ENCODE measurements around the gene DCLK2.
A peak's percentile ranks its signal among the peaks of the same experiment; 100 is the strongest.

Gene DCLK2

DNA sequence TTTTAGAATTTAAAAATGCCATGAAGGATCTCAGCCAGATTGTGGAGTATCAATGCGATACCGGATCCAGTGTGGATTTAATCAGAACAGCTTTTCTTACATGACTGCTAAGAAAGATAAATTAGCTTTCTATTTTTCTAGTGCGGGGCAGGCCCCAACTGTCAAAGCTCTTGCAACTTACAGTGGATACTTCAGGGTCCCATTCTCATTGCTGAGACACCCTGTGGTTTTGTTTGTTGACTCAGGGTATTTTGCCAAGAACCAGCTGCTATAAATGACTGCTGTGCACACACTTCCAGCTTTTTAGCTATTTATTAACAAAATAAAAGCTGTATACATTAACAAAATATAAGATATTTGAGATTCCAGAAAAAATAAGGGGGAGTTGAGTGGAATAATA lies 166.4 kb downstream of the DCLK2 start:
- in situ Hi-C loops (cut with HindIII; ENCODE audit: low pct_ligation_motif_present, low pct_unique_long_range_greater_than_20kb, low sequenced_read_pairs): no loop called here
- peak; percentile 69 for DNase-seq

DNA sequence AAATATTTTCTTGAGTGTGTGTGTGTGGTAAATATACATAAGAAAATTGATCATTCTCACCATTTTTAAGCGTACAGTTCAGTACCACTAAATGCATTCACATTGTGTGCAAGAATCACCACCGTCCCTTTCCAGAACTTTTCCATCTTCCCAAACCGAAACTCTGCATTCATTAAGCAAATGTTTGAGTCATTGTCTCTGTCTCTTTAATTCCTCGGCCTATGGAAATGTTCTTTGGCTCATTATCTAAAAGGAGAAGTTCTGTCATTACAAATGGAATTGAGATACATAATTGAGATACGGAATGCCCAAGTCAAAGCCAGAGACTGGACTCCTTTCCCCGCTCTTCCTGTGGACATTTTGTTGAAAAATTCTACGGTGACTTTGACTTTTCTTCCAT lies 168.9 kb downstream of the DCLK2 start:
- DNase-seq: no peak
- in situ Hi-C loops (cut with HindIII; ENCODE audit: low pct_ligation_motif_present, low pct_unique_long_range_greater_than_20kb, low sequenced_read_pairs): no loop called here

DNA sequence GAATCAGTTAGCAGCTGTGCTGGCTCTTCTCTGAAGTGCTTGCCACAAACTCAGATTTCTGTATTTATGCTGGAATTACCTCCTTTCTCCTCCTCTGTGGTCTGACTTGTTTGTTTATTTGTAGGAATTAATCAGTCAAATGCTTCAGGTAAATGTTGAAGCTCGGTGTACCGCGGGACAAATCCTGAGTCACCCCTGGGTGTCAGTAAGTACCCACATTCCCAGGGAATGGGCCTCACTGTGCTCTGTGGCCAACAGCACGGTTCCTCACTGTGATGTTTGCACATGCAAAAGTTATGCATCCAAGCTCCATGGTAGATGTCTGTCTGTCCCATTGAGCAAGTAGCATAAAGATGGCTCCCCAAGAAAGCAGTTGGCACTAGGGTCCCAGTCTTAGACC lies 169.9 kb downstream of the DCLK2 start:
- DNase-seq: no peak
- in situ Hi-C loops (cut with HindIII; ENCODE audit: low pct_ligation_motif_present, low pct_unique_long_range_greater_than_20kb, low sequenced_read_pairs): no loop called here

DNA sequence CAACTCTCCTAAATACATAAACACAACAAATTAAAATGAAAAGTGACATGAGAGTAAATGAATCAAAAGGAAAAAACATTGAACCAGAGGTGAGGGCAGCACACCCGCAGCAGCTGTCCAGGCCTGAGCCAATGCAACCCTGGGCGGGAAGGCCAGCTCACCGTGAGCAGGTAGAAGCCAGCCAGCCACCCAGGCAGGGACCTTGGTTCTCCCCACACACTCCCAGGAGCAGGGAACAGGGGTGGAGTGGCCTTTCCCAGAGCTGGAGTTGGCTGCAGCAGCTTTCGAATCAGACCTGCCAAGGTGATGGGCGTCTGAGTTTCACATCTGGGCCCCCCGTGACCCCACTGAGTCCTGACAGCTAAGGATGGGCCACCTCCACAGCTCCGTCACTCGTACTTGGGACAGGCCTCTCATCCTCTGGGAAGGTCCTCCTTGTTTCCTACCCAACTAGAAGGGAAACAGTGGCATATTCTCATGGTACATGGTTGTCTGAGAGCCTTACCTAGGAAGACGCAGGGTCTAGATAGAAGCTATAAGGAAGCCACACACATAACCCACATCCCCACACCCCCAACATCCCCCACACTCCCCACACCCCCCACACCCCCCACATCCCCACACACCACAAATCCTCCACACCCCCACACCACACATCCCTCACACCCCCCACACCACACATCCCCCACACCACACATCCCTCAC lies 172.2 kb downstream of the DCLK2 start:
- in situ Hi-C loops (cut with HindIII; ENCODE audit: low pct_ligation_motif_present, low pct_unique_long_range_greater_than_20kb, low sequenced_read_pairs): no loop called here
- DNase-seq: no peak

DNA sequence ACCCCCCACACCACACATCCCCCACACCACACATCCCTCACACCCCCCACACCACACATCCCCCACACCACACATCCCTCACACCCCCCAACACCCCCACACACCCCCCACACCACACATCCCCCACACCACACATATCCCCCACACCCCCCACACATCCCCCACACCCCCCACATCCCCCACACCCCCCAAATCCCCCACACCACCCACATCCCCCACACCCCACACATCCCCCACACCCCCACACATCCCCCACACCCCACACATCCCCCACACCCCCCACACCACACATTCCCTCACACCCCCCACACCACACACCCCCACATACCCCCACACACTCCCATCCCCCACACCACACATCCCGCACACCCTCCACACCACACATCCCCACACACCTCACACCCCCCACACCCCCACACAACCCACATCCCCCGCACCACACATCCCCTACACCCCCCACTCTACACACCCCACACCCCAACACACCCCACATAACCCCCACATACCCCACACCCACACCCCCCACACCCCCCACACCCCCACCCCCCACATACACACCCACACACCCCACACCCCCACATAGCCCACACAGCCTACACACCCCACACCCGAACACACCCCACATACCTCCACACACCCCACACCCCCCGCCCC lies 172.9 kb downstream of the DCLK2 start:
- in situ Hi-C loops (cut with HindIII; ENCODE audit: low pct_ligation_motif_present, low pct_unique_long_range_greater_than_20kb, low sequenced_read_pairs): no loop called here
- DNase-seq: no peak

GRCh38 chr4:150251752-150252190 lies 173.5 kb downstream of the DCLK2 start:
- in situ Hi-C loops (cut with HindIII; ENCODE audit: low pct_ligation_motif_present, low pct_unique_long_range_greater_than_20kb, low sequenced_read_pairs): no loop called here
- no peak for DNase-seq

DNA sequence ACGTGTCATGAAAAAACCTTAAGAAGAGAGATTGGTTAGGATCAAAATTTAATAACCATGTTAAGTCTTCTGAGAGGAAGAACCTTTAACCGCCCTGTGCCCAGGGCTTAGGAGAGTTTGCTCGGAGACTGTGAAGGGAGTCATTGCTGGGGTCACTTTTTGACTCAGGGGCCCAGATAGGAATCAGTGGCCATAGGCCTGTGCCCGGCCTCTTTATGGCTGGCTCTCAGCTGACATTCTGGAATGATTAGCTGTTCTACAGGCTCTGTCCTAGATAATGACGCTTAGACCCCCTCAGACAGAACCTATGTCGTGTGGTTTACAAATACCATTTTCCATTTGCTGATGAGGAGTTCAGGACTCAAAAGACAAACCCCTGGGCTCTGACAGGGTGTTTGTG lies 174.1 kb downstream of the DCLK2 start:
- no peak for DNase-seq
- in situ Hi-C loops (cut with HindIII; ENCODE audit: low pct_ligation_motif_present, low pct_unique_long_range_greater_than_20kb, low sequenced_read_pairs): no loop called here

GRCh38 chr4:150252741-150253140 lies 174.5 kb downstream of the DCLK2 start:
- DNase-seq: no peak
- in situ Hi-C loops (cut with HindIII; ENCODE audit: low pct_ligation_motif_present, low pct_unique_long_range_greater_than_20kb, low sequenced_read_pairs): no loop called here

- DNase-seq: no peak
- in situ Hi-C loops (cut with HindIII; ENCODE audit: low pct_ligation_motif_present, low pct_unique_long_range_greater_than_20kb, low sequenced_read_pairs): no loop called here
Observed at GRCh38 chr4:150253416-150253815, 175.2 kb downstream of the DCLK2 start.

DNA sequence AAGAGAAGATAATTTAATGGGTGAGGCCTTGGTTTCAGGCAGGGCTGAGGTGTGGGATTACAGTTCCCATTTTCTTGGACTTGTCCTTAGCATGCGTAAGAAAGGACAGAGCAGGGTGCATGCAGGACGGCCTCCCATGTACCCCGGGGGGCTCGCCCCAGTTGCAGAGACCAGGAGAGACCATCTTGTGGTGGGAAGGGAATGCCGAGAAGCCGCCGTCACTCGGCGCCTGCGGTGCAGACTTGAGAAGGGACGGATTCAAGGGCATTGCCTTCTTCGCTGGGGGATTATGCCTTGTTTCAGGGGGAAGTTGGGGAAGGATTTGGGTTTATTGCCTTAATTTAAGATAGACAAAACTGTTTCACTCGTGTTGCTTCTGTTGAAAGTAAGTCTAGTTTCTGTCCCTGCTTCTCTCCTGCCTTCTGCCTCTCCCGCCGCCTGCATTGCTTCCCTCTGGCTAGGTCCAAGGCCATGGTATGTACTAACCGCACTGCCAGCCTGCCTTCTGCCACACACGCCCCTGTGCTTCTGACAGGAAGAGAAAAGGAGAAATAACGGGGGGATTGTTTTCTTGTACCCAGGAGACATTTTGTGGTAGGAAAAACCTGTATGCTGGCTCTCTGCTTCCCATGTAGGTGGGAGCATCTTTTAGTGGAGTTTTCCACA lies 175.9 kb downstream of the DCLK2 start:
- no peak for DNase-seq
- in situ Hi-C loops (cut with HindIII; ENCODE audit: low pct_ligation_motif_present, low pct_unique_long_range_greater_than_20kb, low sequenced_read_pairs): no loop called here

GRCh38 chr4:150255610-150256224 lies 177.5 kb downstream of the DCLK2 start:
- DNase-seq: no peak
- in situ Hi-C loops (cut with HindIII; ENCODE audit: low pct_ligation_motif_present, low pct_unique_long_range_greater_than_20kb, low sequenced_read_pairs): no loop called here

GRCh38 chr4:150256225-150256620 lies 178.0 kb downstream of the DCLK2 start:
- in situ Hi-C loops (cut with HindIII; ENCODE audit: low pct_ligation_motif_present, low pct_unique_long_range_greater_than_20kb, low sequenced_read_pairs): no loop called here
- no peak for DNase-seq

- DNase-seq: no peak
- in situ Hi-C loops (cut with HindIII; ENCODE audit: low pct_ligation_motif_present, low pct_unique_long_range_greater_than_20kb, low sequenced_read_pairs): no loop called here
Observed at GRCh38 chr4:150256841-150257730, 178.8 kb downstream of the DCLK2 start.

DNA sequence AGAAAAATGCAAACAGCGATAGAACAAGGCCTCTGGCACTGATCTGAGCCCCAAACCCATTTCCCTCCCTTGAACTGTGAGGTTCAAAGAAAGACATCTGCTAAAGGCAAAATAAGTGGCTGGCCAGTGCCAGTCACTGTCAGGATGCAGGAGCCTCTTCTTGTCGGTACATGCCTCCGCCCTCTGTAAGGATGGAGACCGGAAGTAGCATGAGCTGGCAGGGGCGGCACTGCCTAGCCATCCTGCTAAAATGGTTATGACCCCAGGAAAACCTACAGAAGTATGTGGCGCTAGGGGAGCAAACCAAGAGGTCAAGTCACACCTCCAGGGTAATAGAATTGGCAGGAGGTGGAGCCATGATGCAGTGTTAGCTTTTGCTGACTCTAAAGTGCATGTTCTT lies 180.3 kb downstream of the DCLK2 start:
- no peak for DNase-seq
- in situ Hi-C loops (cut with HindIII; ENCODE audit: low pct_ligation_motif_present, low pct_unique_long_range_greater_than_20kb, low sequenced_read_pairs): no loop called here

GRCh38 chr4:150259861-150260567 lies 181.8 kb downstream of the DCLK2 start:
- DNase-seq: no peak
- in situ Hi-C loops (cut with HindIII; ENCODE audit: low pct_ligation_motif_present, low pct_unique_long_range_greater_than_20kb, low sequenced_read_pairs): no loop called here

DNA sequence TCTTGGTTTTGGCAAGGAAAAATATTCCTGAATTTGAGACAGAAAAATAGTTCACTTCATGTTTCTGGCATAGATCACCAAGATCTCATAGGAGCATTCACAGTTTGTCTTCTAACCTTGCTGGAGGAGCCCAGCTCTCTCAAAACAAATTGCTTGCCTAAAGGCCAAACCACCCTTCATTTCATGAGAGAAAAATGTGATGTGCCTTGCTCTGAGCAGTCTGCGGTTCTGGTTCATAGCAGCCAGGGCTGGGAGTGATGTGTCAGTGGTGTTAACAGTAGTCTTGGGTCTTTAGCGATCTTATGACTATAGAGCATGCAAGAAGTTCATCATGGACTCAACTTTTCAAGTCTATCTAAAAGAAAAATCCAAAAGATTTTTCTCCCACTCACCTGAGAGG lies 183.3 kb downstream of the DCLK2 start:
- no peak for DNase-seq
- in situ Hi-C loops (cut with HindIII; ENCODE audit: low pct_ligation_motif_present, low pct_unique_long_range_greater_than_20kb, low sequenced_read_pairs): no loop called here

DNA sequence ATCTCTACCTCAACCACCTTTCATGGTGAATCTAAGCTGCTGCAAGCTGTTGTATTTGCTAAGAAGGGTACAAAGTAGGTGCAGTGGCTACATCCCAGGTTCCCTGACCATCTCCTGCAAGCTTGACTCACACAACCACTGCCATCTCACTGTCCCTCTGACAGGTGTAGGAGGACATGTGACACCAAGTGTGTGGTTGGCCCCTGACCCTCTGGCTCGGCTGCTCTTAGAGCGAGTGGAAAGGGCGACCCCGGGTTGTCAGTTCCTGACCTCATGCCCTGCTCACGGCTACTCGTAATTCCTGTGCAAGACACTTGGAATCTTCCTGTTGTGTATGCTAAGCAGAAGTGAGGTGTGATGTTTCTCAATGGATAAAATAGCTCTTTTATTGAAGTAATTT lies 184.4 kb downstream of the DCLK2 start:
- DNase-seq: no peak
- in situ Hi-C loops (cut with HindIII; ENCODE audit: low pct_ligation_motif_present, low pct_unique_long_range_greater_than_20kb, low sequenced_read_pairs): no loop called here

GRCh38 chr4:150264595-150265161 lies 186.4 kb downstream of the DCLK2 start:
- no peak for DNase-seq
- in situ Hi-C loops (cut with HindIII; ENCODE audit: low pct_ligation_motif_present, low pct_unique_long_range_greater_than_20kb, low sequenced_read_pairs): no loop called here
